Naive B cell (primary cell): Measurements from ENCODE around the gene FARP1. TPM values are rescaled to one million over a fixed set of nuclear protein-coding genes. Genes with fewer than 3 reads are reported as not detected.
"Not testable (repeated sequence)": the region's sequence is repeated elsewhere in the genome, so short reads cannot be mapped to it uniquely, and the experiment has no call there.

Experiments used
- ATAC-seq, 2 donors: fragments of 150-1000 bp; cut with Tn5 transposase; 2 replicates each; pipeline ENCODE4 v1.10.0; 2021; ENCODE audit warnings: low read depth in 2 of 2, mild to moderate bottlenecking in 2 of 2, moderate library complexity in 2 of 2
- DNase-seq: peaks from one replicate; pipeline ENCODE4 v3.0.0; 2022
- H3K27ac Mint-ChIP-seq, 6 donors: one replicate each; pipeline ENCODE4 v1.8.0; 2020 to 2022; ENCODE audit warnings: mild to moderate bottlenecking in 6 of 6, mixed read lengths in 6 of 6, moderate library complexity in 5 of 6, inconsistent platforms in 2 of 6
- H3K27me3 Mint-ChIP-seq, 3 donors: one replicate each; pipeline ENCODE4 v1.8.0; 2021 to 2022; ENCODE audit warnings: mixed read lengths in 3 of 3, mild to moderate bottlenecking in 1 of 3
- H3K36me3 Mint-ChIP-seq, 2 donors: one replicate each; pipeline ENCODE4 v1.8.0; 2020 to 2022; ENCODE audit warnings: mixed read lengths in 2 of 2, inconsistent platforms in 1 of 2, mild to moderate bottlenecking in 1 of 2
- H3K4me1 Mint-ChIP-seq, 3 donors: one replicate each; pipeline ENCODE4 v1.8.0; 2020 to 2022; ENCODE audit warnings: mixed read lengths in 3 of 3, inconsistent platforms in 1 of 3, mild to moderate bottlenecking in 1 of 3, moderate library complexity in 1 of 3
- H3K4me3 Mint-ChIP-seq, 8 donors: one replicate each; pipeline ENCODE4 v1.8.0; 2020 to 2022; ENCODE audit warnings: mild to moderate bottlenecking in 8 of 8, mixed read lengths in 8 of 8, moderate library complexity in 8 of 8, inconsistent platforms in 2 of 8
- H3K9me3 Mint-ChIP-seq, 7 donors: one replicate each; pipeline ENCODE4 v1.8.0; 2020 to 2022; ENCODE audit warnings: mixed read lengths in 7 of 7, mild to moderate bottlenecking in 5 of 7, inconsistent platforms in 2 of 7, moderate library complexity in 1 of 7
- polyA plus RNA-seq, 6 donors: library from polyadenylated mRNA; unstranded; fragments of 300-500 nt; fragmentation: Illumina TruSeq; gene quantifications; one replicate each; pipeline ENCODE4 v1.2.3, GENCODE V29; 2021; ENCODE audit warnings: low read depth in 6 of 6

FARP1 gene
- polyA plus RNA-seq, 6 donors from 2014 or later = 0.44 to 1.2 (median 0.86) TPM; not detected in 1

DNA sequence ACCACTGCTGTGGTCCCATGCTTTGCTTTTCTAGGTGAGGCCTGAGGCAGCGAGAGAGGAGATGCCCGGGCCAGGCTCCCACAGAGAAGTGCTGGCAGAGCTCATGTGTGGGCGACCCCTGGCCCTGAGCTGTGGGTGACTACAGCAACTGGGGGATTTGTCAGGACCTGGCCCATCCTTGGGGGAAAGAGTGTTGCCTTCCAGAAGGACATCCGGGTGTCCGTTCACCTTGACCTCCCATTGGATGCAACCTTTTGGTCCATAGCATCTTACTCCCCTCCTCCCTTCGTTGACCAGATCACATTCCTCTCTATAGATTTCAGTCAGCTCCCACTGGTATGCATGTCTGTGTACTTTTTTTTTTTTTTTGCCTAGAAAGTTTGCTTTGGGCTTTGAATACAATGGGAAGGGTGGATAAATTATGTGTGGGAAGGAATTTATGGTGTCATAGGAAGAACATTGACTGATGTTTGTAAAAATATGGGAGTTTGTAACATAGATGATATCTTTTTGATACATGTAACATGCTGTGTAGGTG lies 118.3 kb downstream of the FARP1 start:
- Mint-ChIP-seq H3K27me3 (peaks cover 0 to 4% (median 2%) of the 10 kb centered on the region in 3 donors), H3K27ac (no peak overlapping the region), H3K36me3 (no peaks in the 10 kb centered on the region), H3K4me3 (no peak overlapping the region), H3K9me3 (peaks cover 0 to 2% (median 0%) of the 10 kb centered on the region in 7 donors), H3K4me1 (no peaks in the 10 kb centered on the region)
- no peak for DNase-seq
- no peak for ATAC-seq

DNA sequence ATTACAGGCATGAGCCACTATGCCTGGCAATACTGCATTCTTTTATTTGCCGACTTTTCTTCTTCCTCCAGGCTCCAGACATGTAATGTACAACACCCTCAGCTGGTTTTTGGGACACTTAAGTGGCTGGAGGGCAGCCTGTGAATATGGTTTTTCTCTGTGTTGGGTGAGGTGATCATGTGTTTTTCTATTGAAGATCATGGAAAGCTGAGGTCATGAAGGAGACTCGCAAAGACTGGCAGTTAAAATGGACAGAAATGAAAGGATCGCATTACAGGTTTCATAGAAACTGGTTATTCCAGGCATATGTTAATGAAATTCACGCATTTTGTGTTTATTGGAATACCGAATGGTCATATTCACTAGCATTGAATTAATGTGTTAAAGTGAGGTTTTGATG lies 119.4 kb downstream of the FARP1 start:
- Mint-ChIP-seq H3K27me3 (peaks cover 0 to 4% (median 0%) of the 10 kb centered on the region in 3 donors), H3K36me3 (no peaks in the 10 kb centered on the region), H3K9me3 (peaks cover 0 to 2% (median 0%) of the 10 kb centered on the region in 7 donors), H3K27ac (peak overlapping the region in 1 of 6 donors; percentile 18), H3K4me1 (no peaks in the 10 kb centered on the region), H3K4me3 (no peak overlapping the region)
- ATAC-seq = no peak
- no peak for DNase-seq

DNA sequence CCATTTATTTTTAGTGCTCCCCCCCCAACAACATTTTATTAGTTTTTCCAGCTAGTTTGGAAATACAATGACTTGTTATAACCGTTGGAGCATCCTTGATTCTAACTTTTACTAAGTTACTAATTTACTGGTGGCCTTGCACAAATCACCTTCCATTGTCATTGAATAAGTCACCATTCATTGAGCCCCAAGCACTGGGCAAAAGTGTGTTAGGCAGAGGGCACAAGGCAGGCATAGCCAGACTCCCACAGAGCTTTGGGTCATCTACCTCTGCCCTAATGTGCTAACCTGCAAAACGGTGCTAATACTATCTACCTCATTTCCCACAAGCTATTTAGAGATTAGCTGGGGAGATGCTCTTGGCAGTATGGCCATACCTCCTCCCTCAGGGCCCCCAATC lies 120.9 kb downstream of the FARP1 start:
- no peak overlapping the region for H3K4me3 Mint-ChIP-seq
- H3K36me3 Mint-ChIP-seq = no peaks in the 10 kb centered on the region
- no peak for DNase-seq
- H3K27me3 Mint-ChIP-seq = peaks cover 0 to 4% (median 0%) of the 10 kb centered on the region in 3 donors
- no peak for ATAC-seq
- no peaks in the 10 kb centered on the region for H3K4me1 Mint-ChIP-seq
- H3K9me3 Mint-ChIP-seq = peaks cover 0 to 3% (median 0%) of the 10 kb centered on the region in 7 donors
- H3K27ac Mint-ChIP-seq = no peak overlapping the region

DNA sequence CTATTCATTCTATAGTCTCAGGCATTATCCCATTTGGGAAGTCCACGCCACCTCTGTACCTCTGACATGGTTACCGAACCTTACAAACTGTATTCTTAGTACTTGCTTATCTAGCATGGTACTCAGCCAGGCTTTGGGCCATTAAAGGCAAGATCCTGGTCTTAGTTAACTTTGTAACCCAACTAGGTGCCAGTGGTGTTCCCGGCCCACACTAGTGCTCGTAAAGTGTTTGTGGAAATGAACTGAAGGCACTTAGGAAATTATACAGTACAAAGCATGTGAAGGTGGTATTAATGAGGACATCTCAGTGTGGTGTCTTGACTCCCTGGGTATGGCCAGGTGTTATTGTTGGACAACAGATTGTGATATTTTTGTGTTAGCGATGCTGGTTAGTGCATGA lies 122.0 kb downstream of the FARP1 start:
- Mint-ChIP-seq H3K27me3 (peaks cover 0 to 4% (median 0%) of the 10 kb centered on the region in 3 donors), H3K4me3 (no peak overlapping the region), H3K27ac (no peak overlapping the region), H3K4me1 (no peaks in the 10 kb centered on the region), H3K36me3 (no peaks in the 10 kb centered on the region), H3K9me3 (peaks cover 0 to 3% (median 0%) of the 10 kb centered on the region in 7 donors)
- no peak for DNase-seq
- ATAC-seq = no peak

DNA sequence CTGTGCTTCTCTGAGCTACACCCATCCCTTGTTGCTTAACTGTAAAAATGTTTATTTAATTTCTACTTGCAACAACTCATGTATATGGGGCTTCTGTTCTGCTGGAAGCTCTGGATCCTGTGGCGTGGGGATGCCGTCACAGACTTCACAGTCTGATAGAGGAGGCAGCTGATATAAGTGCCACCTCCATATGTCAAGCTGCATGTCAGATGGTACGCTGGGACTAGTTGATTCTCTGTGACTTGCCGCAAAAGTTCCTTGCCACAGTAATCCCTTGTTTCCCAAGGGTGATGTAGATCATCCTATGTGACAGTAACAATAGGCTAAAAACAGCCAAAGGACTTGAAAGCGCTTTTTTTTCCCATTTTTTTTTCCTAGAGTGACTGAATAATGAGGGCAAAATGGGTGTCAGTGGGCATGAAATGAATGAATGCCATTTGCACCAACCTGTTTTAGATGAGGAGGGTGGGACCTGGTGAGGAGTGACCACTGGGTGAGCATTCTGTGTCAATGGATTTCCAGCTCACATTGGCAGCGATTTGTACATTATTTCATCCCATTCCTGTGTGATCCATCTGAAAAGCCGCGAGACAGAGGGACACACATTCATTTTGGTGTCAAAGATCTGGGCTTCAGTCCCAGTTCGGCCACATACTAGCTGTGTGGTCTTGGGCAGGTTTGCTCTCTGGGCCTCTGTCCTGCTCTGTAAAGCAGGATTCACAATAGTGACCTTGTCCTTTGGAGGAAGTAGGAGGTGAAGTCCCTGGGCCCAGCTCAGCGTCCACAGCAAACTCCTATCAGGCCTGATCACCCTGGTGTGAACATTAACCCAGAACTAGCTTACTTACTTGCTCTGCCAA lies 123.0 kb downstream of the FARP1 start:
- H3K4me3 Mint-ChIP-seq = peak overlapping the region in 1 of 8 donors; percentile 15
- no peak overlapping the region for H3K27ac Mint-ChIP-seq
- H3K9me3 Mint-ChIP-seq = peaks cover 0 to 3% (median 0%) of the 10 kb centered on the region in 7 donors

DNA sequence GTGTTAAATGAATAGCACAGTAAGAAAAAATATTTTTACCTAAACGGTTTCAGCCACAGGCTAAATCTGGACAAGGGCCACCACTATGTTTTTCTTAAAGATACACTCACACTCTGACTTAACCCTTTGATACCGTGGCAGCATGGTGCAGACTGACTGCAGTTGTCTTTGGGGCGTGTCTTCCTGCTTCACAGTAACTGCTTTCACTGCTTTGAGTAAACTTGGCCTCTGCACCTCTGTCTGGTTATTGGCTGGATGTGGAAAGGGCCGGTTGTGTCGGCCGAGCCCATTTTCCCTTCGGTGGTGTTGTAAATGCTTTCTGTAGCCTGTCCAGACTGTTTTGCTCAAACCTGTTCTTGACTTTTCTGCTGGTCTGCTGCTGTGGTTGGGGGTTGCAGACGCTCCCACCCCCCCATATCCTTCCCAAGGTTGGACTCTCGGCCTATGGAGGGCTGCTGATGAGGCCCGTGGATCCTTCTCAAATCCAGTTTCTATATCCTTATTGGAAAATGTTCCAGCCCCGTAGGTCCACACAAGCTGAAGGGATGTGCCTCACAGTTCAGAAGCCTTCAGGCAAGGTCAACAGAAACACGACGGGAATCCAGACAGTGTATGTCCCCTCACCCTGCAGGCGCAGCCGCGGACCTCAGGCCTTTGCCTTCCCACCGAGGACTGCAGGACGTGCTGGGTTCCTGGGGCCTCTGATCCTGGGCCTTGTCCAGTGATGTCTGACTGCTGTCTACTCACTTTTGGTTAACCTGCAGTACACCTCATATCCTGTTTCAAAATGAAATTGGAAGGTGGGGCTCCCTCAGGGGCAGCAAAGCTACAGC lies 124.4 kb downstream of the FARP1 start:
- Mint-ChIP-seq H3K9me3 (peaks cover 0 to 3% (median 0%) of the 10 kb centered on the region in 7 donors), H3K4me3 (no peak overlapping the region), H3K4me1 (no peaks in the 10 kb centered on the region), H3K27ac (no peak overlapping the region), H3K27me3 (peaks cover 0 to 7% (median 4%) of the 10 kb centered on the region in 3 donors), H3K36me3 (no peaks in the 10 kb centered on the region)
- ATAC-seq (no peak), DNase-seq (no peak)

More for the DNA sequence above, 123.0 kb downstream of the FARP1 start:
- peaks cover 0 to 4% (median 0%) of the 10 kb centered on the region in 3 donors for H3K27me3 Mint-ChIP-seq
- H3K4me1 Mint-ChIP-seq = no peaks in the 10 kb centered on the region
- no peak for DNase-seq
- H3K36me3 Mint-ChIP-seq = no peaks in the 10 kb centered on the region
- no peak for ATAC-seq

DNA sequence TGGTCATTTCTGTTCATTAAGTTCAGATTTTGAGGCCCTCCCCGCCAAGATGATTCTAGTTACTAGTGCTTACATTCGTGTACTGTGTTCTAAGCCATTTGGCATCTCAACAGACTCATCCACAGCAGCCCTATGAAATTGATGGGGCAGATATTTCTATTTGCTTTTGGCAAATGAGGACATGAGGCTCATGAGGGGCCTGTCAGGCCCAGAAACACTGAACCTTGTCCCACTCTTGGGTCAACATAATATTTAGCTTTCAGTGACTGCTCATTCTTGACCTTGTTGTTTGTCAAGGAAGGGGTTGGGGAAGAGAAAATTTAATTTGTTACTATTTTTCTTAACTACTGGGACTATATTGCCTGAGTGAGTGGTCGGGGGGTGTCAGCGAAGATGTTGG lies 126.5 kb downstream of the FARP1 start:
- Mint-ChIP-seq H3K27me3 (peaks cover 0 to 15% (median 1%) of the 10 kb centered on the region in 3 donors), H3K4me1 (no peaks in the 10 kb centered on the region), H3K27ac (no peak overlapping the region), H3K36me3 (no peaks in the 10 kb centered on the region), H3K4me3 (no peak overlapping the region), H3K9me3 (peaks cover 0 to 3% (median 0%) of the 10 kb centered on the region in 7 donors)
- no peak for ATAC-seq
- DNase-seq = no peak

DNA sequence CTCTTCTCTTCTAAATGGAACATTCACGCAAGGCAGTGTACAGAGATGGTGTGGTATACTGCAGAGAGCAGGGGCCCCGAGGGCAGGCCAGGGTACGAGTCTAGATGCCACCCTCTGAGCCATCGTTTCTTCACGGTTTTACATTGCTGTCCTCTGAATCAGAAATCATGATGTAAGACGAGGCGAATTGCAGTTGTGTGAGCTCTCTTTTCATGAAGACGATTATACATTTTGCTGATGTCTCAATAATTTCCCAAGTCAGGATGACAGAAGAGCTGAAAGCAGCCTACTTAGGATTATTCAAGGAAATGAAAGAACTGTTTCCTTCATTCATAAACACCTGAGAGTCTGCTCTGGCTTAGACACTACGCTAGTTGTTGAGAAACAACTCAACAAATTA lies 127.9 kb downstream of the FARP1 start:
- Mint-ChIP-seq H3K4me3 (no peak overlapping the region), H3K9me3 (peaks cover 0 to 3% (median 0%) of the 10 kb centered on the region in 7 donors), H3K27me3 (peaks cover 0 to 20% (median 0%) of the 10 kb centered on the region in 3 donors), H3K4me1 (no peaks in the 10 kb centered on the region), H3K36me3 (no peaks in the 10 kb centered on the region), H3K27ac (no peak overlapping the region)
- ATAC-seq (no peak), DNase-seq (no peak)

DNA sequence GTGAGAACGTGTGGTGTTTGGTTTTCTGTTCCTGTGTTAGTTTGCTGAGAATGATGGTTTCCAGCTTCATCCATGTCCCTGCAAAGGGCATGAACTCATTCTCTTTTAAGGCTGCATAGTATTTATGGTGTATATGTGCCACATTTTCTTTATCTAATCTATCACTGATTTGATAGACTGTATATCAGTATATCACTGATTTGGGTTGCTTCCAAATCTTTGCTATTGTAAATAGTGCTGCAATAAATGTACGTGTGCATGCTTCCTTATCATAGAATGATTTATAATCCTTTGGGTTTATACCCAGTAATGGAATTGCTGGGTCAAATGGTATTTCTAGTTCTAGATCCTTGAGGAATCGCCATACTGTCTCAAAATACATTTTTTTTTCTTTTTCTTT lies 128.8 kb downstream of the FARP1 start:
- not testable (repeated sequence) for H3K9me3 Mint-ChIP-seq, H3K36me3 Mint-ChIP-seq, H3K27ac Mint-ChIP-seq, ATAC-seq, H3K4me1 Mint-ChIP-seq, DNase-seq, H3K4me3 Mint-ChIP-seq
- peaks cover 3 to 25% (median 7%) of the 10 kb centered on the region in 3 donors for H3K27me3 Mint-ChIP-seq

DNA sequence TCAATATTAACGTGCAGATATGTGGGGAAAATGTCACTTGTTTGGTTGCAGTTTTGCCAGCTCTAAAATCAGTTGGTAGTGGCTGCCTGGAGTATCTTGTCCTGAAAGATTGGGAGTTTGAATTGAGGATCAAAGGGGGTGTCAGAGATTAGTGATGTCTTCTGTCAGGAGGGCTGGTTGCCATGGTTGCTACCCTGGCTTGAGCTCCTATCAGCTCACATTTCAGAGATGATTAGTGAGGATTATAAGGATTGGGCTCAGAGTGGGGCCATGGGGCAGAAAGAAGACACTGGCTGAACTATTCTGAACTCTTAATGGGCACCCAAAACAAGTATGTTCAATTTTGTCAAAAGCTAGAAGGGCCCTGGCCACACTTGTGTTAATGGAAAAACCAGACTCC lies 129.7 kb downstream of the FARP1 start:
- Mint-ChIP-seq H3K27ac (peak overlapping the region in 1 of 6 donors; percentile 4), H3K27me3 (peaks cover 4 to 25% (median 7%) of the 10 kb centered on the region in 3 donors), H3K9me3 (no peaks in the 10 kb centered on the region), H3K4me3 (no peak overlapping the region), H3K36me3 (no peaks in the 10 kb centered on the region), H3K4me1 (no peaks in the 10 kb centered on the region)
- no peak for DNase-seq
- ATAC-seq = no peak

DNA sequence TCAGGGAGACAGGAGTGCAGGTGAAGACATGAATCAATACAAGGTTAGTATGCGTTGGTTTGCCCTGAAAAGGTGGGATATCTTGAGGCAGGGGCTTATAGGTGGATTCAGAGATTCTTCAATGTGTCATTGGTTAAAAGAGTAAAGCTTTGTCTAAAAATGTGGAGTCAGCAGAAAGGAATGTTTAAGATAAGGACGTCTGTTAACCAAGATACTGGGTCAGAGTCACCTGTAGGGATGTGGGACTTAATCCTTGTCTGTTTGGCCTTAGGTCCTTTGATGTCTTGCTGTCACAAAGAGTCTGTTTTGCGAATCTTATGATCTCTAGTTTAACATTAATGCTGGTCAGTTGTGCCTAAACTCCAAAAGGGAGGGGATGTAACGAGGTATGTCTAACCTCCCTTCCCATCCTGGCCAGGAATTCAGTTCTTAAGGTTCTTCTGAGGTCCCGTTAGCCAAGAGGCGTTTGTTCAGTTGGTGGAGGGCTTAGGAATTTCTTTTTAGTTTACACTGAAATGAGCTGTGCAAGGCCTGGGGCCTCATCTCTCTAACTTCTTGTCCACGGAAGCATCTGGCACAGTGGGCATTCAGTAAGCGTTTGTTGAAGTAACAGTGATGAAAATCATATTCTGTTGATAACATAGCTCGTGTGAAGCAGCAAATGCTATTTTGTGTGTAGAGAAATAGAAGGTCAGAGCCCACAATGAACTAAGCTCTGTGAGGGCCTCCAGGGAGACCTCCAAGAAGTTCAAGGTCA lies 130.4 kb downstream of the FARP1 start:
- Mint-ChIP-seq H3K4me3 (no peak overlapping the region), H3K9me3 (peaks cover 0 to 1% (median 0%) of the 10 kb centered on the region in 7 donors), H3K36me3 (no peaks in the 10 kb centered on the region), H3K27ac (no peak overlapping the region), H3K4me1 (no peaks in the 10 kb centered on the region), H3K27me3 (peaks cover 4 to 25% (median 7%) of the 10 kb centered on the region in 3 donors)
- ATAC-seq = no peak
- no peak for DNase-seq

DNA sequence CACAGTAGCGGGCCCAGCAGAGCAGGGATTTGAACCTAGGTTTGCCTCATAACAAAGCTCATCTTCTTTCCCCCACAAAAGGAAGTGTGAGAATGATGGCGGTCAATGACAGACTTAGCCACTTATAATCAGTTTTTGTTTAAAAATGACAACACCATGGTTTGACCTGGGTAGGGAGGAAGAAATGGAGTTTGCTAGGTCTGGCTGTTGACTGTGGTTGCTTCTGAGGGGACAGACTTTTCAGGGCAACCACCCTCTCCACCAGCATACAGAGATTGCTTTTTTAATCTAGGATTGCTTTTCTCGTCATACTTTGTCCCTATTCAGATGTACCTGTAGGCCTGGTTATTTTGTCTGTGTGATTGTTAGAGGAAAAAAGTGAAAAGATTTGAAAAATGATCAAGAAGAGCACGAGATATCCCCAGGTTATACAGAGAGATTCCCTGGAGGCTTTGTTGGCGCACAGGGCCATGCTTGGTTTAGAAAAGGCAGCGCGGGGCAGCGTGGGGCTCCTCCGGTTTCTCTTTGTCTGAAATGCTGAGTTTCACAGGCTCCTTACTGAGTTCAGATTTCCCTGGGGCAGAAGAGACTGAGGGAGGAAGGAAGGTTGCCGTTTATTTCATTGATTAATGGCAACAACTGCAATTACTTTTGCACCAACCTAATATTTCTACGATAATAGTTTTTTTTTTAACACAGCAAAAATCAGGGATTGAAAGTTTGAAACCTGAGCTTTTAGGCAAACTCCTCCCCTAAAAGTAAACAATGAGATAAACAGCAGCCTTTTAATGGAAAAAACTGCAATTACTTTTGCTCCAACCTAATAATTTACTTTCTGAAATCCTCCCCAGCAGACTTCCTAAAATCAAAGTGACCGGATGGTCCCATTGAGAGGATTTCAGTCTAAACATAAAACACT lies 131.2 kb downstream of the FARP1 start:
- no peaks in the 10 kb centered on the region for H3K36me3 Mint-ChIP-seq
- H3K4me1 Mint-ChIP-seq = no peaks in the 10 kb centered on the region
- H3K27me3 Mint-ChIP-seq = peaks cover 4 to 25% (median 7%) of the 10 kb centered on the region in 3 donors
- H3K27ac Mint-ChIP-seq = no peak overlapping the region
- no peak overlapping the region for H3K4me3 Mint-ChIP-seq
- DNase-seq = no peak
- ATAC-seq = no peak
- H3K9me3 Mint-ChIP-seq = peaks cover 0 to 1% (median 0%) of the 10 kb centered on the region in 7 donors
